Embryonic facial prominence (tissue), 1 donor: ENCODE results near the gene PRR35.

Experiments used
- DNase-seq: peaks from one replicate; pipeline ENCODE4 v3.0.0-alpha.2; 2016; ENCODE audit errors: extremely low spot score

PRR35 gene

DNA sequence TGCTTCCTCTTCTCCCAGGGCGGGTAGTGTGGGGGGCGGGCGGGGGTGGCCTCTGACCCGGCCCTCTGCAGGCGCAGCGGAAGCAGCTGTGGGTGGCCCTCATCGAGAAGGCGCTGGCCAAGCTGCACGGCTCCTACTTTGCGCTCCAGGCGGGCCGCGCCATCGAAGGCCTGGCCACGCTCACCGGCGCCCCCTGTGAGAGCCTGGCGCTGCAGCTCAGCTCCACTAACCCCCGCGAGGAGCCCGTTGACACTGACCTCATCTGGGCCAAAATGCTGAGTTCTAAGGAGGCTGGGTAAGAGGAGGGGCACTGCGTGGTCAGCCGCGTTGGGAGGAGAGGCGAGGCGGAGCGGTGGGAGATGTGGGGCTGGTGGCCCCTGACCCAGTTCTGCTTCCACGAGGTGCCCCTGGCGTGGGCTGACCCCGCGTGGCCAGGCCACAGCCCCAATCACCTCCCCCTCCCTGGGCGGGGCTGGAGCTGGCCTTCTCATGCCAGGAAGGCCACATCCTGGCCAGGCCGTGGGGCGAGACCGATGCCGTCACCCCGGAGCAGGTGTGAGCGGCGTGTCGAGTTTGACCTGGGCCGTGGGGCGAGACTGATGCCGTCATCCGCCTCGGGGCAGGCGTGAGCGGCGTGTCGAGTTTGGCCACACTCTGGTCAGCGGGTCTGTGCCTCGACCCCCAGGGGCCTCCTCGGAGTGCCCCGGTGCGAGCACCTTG is 10.5 kb upstream of the PRR35 start:
- no peak for DNase-seq

DNA sequence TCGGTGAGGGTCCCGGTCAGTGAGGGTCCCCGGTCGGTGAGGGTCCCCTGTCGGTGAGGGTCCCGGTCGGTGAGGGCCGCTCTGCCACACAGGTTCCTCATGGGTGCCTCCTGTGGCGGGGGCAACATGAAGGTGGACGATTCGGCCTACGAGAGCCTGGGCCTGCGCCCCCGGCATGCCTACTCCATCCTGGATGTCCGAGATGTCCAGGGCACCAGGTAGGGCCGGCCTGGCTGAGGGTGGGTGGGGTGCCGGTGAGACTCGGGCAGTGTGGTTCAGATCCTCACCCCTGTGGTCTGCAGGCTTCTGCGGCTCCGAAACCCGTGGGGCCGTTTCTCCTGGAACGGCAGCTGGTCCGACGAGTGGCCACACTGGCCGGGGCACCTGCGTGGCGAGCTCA is 9.0 kb upstream of the PRR35 start:
- no peak for DNase-seq

DNA sequence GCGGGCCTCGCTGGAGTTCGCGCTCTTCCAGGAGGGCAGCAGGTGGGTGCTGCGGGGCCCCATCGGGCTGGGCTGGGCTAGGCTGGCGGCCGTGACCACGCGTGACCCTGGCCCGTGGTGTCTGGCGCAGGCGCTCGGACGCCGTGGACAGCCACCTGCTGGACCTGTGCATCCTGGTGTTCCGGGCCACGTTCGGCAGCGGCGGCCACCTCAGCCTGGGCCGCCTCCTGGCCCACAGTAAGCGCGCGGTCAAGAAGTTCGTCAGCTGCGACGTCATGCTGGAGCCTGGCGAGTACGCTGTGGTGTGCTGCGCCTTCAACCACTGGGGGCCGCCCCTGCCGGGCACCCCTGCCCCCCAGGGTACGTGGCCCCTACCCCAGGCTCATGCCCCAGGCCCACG is 8.0 kb upstream of the PRR35 start:
- no peak for DNase-seq

DNA sequence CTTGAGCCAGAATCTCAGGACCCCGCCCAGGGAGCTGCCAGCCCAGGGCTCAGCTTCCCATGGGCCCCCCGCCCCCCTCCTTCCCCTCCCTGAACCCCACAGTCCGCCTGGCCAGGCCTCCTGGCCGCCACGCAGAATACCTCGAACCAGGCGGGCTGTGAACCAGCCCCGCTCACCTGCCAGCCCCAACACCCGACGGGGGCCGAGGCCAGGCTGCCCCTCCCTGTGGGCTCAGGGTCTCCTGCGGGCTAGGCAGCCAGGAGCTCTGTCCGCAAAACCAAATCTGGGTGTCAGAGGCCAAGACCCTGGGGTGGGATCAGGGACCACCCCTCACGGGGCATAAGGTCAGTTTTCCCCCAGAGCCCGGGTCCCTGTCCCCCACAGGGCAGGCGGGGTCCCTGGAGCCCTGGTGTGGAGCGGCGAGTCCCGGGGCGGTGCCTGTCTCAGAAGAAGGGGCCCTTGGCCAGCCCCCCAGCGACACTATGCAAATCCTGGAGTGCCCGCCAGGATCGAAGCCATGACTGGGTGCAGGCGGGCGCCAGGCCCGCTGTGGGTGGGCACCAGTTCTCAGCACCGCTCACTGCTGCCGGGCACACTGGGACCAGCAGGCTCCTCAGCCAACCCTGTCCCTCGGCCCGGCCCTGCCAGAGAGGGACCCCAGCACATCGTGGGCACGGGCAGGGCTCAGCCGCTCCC is 6.4 kb upstream of the PRR35 start:
- DNase-seq: no peak

DNA sequence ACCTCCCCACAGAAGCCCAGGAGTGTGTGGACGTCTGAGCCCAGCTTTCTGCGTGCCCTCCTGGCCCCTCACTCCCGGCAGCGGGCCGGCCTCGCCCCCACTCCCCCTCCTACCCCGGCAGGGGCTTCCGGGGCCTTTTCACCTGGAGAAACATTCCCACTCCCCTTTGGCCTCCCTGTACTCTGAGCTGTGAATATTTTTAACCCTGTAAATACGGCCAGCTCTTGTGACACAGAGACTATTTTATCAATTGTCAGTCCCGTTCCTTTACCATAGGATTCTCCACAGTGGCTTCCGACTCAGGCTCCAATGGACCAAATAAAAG is 5.9 kb upstream of the PRR35 start:
- DNase-seq: no peak

DNA sequence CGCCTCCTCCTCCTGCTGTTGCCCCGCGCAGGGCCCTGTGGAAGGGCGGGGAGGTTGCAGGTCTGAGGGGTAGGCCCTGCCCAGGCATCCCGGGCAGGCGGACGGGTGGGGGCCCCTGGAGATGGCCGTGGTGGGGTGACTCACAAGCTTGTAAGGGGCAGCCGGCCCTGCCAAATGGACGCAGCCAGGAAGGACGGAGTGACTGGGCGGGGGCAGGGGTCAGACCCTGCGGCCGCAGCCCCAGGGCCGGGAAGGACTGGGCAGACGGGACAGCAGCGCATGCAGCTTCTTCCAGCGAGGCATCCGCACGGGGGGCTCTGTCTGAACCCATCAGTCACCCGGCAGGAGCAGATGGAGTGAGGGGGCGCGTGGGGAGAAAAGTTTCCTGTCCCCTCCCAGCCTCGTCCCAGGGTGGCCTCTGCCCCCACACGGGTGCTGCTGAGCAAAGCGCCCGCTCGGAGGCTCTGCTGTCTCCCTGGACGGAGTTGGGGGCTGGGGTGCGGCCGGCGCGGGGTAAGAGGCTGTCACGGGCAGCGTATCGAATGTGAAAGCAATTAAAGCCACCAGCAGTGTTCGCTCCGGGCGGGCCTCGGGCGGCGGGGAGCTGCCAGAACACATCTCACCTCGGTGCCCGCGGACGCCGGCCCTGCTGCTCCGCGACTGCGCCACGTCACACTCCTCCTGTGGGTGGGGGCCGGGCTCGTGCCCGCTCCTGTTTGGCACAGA is 5.4 kb upstream of the PRR35 start:
- no peak for DNase-seq

DNA sequence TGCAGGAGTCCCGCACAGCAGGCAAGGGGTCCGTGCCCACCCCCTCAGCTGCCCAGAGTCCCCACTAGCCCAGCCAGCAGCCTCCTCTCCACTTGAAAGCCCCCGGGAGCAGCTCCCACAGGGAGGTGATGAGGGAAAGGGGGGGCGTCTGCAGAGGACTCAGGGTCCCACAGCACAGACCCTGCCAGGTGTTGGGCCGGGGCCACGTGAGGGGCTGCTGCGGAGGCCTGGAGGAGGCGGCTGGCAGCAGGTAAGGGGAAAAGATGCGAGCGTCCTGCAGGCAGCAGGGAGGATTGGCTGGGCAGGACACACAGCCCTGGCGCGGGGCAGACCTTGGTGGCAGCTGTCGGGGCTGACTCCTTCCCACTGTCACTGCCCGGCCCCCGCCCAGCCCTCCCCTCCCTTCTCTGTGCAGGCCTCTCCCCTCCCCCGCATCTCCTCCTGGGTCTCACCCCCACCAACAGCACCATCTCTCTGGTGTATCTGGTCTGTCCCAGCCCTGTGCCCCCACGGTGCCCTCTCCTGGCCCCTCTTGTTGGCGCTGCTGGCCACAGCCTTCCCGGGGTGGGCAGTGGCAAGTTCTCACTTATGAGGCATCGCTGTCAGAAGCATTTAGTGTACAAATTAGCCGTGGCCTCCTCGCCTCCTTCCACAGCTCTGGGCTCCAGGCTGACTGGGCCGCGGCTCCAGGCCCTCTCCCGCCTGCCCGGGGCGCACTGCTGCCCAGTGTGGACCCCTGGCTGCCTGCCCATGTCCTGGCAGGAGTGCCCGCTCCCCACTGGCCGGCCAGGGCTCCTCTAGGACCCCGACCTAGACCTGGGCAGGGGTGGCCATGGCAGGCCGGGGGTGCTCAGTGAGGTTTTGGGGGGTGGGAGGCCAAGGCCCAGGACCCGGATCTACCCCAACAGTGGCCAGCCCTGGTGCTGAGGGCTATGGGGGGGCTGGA is 4.4 kb upstream of the PRR35 start:
- DNase-seq: no peak

DNA sequence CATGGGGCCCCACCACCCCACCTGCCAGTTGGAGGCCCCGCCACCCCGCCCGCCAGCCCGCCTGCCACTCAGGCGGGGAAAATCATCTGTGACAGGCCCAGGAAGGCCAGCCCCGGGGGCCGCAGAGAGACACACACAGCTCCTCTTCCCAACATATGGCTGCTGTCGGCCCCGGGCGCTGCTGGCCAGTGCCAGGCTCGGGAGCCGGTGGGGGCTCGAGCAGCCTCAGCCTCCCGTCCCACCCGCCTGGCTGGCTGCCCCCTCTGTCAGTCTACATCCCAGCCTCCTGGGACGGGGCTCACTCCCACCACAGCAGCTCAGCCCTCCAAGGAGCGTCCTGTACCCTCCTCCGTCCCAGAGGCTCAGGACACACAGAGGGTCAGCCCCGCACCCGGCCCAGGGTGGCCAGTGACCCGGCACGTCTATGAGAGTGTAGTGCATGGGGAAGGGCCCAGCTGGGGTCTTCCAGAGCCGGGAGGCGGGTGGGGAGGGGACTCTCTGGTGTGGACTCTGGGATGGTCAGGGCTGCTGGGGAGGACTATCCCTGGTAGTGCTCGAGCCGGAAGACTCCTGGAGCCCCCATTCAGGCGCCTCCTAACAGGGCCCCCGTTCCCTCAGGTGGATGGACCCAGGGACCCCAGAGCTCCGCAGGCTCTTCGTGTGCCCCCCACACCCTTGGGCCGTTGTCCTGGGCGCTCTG is 3.6 kb upstream of the PRR35 start:
- DNase-seq: no peak

DNA sequence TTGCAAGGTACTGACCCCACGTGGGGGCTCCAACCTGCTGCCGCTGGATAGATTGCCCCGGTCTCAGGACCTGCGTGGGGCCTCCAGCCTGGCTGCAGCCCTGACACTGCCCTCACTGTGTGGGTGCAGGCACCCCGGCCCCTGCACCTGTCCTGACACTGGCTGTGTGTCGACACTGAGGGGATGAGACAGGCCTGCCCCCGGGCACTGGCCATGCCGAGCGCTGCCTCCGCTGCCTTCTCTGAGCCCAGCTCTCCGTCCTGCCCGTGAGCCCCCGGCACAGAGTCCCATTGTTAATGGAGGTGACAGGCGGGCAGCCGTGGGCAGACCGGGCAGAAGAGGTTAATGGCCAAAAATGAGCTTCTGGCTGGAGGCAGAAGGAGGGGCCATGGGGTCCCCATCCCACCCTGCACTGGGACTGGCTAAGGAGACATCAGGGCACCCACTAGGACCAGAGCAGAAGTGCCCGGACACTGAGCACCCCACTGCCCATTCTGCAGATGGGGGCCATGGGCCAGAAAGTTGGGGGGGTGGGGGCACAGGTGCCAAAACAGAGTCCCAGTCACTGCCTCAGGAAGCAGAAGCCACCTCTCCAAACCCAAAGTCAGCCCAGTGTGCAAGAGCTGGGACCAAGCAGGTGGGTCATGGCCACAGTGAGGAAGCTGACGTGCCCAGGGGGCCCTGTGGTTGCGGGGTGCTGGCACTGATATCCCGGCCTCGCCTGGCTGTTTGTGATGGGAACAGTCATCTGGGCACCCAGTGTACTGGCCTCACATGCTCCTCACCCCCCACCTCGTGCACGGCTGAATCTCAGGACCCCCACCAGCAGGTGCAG is 2.5 kb upstream of the PRR35 start:
- DNase-seq: no peak

DNA sequence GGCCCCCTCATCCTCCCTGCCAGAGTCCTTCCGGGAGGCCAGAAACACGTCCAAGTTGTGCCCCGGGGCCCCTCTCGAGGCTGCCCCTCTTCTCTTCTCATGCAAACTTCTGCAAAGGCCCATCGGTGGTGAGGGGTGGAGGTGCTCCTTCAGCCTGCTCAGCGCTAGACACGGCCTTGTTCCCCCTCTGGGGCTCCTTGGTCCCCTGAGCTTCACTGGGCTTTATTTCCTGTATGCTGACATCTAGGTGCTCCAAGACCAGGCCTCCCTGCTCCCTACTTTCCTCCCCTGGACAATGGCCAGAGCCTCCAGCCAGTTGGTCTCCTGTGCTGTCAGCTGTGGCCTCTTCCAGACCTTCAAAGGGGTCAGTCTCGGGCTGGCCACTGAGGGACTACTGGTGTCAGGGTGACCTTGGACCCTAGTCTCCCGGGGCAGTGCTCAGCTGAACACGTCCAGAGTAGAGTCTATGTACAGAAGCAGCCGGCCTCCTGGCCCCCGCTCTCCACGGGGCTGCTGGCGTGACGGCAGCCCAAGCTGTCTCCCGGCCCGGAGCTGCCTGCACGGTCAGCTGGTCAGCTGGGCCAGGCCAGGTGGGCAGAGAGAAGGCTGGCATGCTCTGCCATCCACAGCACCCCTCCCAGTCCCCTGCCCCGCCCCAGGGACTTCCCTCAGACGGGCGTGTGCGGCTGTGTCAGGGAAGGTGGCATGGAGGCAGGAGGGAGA is 1.7 kb upstream of the PRR35 start:
- DNase-seq: no peak

DNA sequence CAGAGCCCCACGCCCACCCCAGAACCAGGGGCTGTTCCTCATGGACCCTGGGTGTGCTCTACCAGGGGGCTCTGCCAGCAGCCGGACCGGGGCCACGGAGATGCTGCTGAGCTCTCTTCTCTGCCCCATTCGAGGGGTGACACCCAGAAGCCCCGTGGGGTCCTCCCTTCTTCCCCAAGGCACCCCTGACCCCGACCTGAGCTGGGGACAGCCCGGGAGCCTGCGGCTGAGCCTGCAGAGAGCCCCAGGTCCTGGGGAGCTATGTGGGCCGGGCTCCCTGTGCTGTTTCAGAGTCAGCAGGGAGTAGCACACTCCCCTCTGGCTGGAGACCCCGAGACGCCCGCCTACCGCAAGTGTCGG is 1.2 kb upstream of the PRR35 start:
- DNase-seq: no peak

DNA sequence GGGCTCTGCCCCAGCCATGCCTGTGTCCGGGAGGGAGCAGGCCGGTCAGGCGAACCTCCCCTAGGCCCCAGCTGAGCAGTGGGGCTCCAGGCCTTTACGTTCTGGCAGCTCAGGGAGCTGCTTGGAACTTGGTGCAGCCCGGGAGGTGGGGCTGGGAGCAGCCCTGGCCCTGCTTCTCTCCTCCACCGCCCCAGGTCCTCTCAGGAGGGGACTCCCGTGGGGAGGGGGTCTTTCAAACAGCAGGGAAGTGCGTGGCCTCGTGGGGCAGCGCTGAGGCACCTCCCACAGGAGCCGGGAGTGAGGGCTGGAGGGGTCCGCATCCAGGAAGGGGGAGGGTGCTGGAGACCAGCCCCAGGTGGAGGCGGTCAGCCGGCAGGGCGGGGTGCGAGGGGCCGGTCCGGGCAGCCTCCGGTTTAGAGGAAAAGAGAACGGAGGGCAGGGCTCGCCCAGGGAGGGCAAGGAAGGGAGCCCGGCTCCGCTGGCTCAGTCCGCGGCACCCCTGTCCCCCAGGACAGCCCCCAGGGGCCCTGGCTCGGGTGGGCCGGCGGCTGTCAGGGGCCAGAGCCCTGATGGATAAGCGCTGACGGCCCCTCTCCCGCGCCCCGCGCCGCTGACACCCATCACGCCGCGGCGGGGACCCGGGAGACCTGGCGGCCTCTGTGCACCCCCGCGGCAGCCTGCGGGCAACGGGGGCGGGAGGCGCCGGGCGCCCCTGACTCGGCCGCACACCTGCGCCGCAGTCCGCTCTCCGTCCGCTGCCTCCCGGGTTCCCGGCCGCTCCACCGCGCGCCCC is 587 bp upstream of the PRR35 start:
- no peak for DNase-seq

DNA sequence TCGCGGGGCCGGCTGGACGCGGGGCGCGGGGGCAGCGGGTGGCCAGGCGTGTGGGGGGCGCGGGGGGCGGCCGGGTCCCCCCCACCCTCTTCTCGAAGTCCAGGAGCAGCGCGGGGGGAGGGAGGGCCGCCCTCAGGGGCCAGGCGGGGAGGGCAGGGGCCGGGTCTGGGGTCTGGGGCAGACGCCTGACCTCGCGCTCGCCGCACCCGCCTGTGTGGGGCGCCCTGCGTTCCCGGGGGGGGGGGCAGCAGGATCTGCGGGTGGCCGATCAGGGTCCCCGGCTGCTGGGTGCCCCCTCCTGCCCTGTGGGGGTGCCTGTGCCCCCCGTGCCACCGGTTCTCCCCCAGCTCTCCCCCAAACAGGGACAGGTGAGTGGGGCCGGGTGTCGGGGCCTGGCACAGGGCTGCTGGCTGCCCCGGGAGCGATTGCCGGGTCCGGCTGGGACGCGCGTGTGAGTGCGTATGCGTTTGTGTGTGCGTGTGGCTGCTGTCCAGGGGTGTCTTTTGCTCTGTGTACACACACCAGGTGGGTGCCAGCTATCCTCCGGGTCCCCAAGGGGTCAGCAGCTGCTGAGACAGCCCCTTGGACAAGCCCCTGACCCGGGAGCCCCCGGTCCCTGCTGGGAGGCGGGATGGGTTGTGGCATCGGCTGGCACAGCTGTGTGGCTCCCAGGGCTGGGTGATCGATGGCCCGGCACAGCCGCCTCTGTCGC is 663 bp downstream of the PRR35 start:
- DNase-seq: no peak

DNA sequence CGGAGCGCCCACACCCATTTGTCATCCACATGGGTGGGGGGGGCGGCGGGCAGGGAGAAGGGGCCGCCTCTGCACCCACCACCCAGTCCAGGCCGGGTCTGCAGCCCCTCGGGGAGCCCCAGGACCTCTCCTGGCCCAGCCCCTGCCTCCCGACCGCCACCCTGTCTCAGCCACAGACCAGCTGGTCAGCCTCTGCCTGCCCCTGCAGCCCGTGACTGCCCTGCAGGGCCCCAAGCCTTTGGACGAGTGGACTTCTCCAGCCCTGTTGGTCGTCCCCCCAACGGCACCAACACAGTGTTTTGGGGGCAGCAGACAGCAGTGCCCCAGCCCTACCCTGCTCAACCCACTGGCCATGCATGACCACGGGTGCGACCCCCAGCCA is 1.2 kb downstream of the PRR35 start:
- DNase-seq: no peak

DNA sequence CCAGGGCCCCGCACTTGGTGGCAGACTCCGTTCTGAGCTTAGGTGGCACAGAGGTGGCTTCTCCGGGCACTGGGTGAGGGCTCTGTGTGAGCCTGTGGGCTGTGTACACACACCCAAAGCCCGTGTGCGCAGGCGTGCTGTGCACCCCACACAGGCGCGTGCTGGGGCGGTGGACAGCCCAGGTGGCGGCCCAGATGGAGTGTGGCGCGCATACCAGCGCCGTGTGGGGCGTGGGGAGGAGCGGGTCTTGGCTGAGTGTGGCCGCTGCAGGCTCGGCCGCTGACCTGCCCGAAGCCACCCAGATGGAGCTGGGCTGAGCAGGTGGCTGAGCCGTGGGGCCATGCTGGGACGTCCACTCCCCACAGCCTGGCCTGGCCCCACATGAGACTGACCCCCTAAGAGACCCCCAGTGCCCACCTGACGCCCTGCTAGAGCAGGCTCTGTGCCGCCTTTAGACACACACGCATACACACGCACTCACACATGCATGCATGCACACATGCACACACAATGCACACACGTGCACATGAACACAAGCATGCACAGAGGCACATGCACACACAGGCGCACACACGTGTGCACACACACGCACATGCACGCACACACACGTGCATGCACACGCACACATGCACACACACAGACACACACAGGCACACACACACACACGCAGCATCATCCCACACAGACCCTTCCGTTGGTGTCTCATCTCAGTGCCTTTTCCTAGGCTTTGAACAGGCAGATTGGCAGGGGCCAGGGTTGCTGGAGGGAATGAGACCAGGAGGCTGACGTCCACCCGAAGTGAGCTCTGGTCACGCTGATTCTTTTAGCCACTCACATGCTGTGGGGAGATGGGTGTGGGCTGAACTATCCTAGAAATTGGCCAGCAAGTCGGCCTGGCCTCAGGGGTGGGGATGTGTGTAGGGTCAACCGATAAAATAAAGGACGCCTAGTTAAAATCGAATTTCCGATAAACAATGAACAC is 2.1 kb downstream of the PRR35 start:
- no peak for DNase-seq

DNA sequence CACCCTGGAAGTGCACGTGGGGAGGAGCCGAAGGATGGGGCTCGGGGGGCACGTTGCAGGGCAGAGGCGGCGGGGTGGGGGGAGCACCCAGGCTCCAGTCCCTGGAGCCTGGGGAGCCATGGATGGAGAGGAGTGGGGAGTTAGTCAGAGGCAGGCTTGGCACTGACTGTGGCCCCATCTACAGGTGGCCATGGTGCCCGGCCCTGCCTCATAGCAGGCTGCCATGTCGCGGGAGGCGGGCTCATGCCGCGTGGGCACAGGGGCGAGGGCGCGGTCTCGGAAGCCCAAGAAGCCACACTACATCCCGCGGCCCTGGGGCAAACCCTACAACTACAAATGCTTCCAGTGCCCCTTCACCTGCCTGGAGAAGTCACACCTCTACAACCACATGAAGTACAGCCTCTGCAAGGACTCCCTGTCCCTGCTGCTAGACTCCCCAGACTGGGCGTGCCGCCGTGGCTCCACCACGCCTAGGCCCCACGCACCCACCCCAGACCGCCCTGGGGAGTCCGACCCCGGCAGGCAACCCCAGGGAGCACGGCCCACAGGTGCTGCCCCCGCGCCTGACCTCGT is 3.0 kb downstream of the PRR35 start:
- DNase-seq: no peak
